ENCODE data around the gene RAI1.

RAI1 gene

DNA sequence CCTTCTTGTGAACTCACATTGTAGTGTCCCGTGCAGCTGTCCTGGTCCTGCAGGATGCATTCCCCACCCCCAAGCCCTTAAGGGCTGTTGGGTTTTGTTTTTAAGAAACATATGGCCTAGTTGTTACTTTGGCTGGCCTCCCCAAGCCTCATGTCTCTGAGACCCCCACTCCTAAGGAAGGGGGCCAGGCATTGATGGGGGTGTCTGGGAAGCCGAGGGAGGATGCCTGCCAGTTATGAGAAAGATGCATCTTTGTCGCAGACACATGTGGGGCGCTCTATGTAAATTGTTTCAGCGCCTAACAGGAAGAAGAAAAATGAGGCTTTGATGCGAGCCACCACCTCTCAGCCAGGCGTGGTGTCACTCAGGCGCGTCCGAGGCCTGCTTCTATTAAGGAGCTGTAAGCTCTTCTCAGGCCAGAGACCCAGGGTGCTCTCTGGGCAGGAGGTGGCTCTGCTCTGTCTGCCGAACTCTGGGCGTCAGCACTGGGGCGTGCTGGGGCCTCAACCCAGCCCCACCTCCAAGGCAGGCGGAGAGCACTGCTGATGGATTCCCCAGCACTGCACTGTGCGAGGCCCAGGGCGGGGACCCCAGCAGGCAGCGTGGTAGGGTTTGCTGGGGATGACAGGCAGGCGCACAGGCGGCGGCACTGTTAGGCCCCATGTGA is 85.0 kb downstream of the RAI1 start:
- peak; percentile 34 for DNase-seq (ENCODE audit: low spot score)

DNA sequence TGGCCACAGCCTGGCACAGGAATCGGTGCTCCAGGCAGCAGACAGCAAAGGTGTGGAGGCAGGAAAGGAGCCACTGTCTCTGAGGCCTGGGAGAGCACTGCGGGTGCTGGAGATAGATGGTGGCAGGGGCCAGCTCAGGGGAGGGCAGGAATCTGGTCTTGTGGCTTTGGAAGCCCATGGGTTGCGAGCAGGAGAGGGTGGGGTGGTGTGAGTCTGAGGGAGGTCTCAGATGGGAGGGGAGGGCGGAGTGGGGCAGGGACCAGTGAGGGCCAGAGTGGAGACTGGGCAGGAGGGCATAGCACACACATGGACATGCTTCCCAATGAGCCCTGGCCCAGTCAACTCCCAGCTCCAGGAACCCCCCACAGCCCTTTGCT is 85.5 kb downstream of the RAI1 start:
- no peak for DNase-seq (ENCODE audit: low spot score)

DNA sequence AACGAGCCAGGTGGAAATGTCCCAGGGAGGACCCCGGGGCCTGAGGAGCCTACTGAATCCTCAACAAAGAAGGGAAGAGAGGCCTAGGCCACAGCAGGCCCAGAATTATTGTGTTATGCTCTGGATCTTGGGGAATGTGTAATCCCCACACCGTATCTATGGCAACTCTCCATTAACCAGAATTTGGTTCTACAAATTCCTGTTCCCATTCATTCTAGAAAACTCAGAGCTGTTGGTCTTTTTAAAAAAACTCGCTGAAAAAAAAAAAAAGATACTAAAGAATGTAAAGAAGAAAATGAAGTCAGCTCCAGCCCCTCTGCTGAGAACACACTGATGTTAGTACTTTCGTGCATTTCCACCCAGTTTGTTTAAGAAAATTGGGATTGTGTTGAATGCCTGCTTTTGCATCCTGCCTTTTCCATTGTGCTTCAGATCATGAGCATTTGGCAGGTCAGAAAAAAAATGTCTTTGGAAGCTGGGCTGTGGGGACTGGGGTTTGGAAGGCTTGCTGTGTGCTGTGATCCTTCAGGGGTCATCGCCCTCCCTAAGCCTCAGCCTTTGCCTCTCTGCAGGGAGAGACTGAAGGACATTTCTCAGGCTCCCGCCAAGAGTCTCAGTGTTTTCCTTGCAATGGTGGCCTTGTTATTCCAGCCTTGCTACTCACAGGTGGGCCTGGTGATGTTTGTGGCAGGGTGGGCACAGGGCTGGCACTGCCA is 86.1 kb downstream of the RAI1 start:
- no peak for DNase-seq (ENCODE audit: low spot score)

DNA sequence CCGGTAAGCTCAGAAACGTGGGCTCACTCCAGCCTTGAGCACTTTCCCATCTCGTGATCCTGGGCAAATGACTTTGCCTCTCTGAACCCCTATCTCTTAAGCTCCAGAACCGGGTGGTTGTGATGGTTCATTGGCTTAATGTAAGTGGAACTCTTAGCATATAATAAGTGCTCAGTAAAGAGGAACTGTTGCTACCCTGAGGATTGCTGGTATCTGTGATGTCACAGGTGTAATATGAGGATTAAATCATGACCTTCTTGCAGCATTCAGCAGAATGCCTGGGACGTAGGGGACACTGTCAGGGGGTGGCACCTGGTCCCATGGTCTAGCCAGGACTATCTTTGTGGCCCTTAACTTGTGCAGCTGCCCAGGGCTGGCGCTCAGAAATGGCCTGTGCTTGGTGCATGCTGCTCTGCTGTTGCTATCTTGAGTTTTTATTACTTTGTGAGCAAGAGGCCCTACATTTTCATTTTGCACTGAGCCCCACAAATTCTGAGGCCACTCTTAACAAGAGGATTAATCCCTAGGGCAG is 86.7 kb downstream of the RAI1 start:
- no peak for DNase-seq (ENCODE audit: low spot score)

DNA sequence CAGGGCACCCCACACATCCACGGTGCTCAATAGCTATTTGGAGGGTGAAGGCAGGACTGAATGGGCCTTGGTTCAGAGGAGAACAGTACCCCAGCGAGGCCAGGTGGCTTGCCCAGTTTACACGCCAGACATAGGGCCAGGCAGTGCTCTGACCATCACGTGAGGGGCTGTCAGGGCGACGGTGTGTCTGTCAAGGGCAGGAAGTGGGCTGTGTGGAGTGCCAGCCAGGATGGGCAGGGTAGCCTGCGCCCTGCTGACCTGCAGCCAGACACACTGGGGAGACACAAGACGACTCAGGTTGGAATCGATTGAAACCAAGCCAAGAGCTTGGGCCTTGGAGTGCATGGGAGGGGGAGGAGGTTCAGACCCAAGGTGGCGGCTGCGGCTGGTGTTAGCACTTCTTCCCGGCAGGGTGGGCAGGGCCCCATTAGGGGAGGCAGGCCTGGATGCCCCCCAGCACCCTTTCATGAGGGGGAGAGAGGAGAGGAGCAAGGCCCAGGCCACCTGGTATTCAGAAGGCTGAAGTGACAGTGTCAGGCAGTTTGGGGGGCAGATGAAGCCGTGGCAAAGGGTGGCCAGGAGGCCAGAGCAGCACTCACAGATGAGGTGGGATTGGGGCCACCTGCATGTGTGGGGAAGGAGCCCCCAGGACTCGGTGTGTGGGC is 87.3 kb downstream of the RAI1 start:
- no peak for DNase-seq (ENCODE audit: low spot score)

DNA sequence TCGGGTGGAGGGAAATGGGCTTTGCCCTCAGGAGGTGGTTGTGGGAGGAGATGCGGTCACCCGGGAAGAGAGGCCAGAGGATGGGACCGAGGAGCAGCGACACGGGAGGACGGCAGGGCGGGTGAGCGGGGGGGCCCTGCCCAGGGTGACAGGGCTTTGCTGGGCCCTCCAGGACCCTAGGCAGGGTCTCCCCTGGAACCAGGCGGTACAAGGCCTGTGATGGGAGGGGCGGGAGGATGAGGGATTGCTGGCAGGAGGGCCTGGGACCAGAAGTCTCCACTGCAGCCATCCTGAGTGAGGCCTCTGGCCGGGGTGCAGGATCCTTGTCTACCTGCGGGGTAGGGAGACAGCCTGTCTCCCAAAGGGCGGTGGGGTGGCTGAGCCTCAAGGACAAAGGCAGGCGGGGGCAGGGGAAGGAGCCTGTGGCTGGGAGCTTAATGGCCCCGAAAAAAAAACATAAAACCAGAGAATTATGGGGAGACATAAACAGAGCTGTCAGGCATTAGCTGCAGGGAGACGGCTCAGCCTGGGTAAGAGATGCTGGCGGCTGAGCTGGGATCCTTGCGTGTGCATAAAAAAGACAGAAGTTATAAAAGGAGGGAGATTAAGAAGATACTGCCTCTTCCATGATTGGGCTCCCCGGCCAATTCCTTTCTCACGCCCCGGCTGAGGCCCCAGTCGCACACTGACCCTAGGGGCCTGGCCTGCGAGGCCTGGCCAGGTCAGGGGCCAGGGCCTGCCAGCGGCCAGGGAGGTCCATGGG is 88.8 kb downstream of the RAI1 start:
- DNase-seq (ENCODE audit: low spot score) = no peak

DNA sequence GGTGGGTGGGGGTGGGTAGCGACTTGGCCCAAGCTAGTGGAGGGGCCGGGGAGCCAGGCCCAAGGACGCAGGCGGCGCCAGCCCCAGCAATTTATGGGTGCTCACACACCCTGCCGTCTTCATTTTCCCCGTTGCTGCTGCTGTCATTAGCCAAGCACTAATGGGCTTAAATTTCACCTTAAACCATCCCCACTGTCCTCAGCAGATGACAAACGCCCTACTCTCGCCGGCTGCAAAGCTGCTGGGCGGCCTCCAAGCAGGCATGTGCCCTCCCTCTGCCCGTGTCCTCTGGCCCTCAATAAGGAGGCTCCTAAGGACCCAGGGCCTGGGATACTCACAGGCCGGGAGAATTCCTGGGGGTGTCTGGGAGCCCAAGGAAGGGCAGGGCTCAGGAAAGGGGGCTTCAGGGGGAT is 89.4 kb downstream of the RAI1 start:
- DNase-seq (ENCODE audit: low spot score) = no peak

DNA sequence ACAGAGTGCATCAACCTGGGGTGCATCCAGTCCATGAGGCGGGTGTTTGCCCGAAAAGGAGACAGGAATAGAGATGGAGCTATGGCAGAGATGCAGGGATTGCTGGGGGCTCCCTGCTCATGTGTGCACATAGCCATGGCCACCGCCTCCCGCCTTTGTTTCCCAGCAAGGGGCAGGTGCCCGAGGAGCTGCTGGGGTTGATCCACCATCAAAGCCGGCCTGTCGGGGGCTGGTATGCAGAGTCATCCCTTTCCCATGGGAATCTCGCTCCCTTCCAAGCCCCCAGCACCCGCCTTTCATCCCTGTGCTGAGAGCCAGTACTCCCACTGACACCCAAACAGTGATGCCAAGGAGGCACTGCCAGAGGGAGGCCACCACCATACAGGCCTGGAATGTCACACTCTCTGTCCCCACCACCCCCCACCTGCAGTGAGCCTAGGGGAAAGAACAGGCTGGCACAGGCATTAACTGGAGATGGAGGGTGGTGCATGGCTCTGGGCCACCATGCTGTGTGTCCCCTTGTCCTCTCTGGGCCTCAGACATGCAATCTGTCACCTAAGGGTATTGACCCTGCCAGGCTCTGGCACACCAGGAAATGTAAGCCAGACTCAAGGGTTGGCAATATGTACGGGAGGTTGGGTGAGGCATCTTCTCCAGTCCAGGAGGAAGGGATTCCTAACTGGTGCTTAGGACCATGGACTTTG is 90.4 kb downstream of the RAI1 start:
- DNase-seq (ENCODE audit: low spot score) = no peak

DNA sequence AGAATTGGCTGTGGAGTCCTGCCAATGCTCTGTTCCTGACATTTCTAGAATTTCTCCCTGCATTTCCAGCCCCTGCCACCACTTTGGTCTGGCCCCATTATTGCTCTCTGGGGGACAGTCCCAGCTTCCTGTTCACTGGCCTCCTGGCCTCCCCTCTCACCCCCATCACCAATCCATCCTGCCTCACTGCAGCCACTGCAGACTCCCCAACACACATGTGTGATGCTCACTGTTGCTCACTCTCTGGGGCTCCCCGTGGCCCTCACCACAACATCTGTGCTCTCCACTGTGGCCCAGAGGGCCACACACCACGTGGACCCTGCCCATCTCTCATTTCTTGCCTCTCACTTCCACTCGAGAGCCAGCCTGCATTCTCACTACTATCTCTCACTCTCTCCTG is 91.0 kb downstream of the RAI1 start:
- no peak for DNase-seq (ENCODE audit: low spot score)

DNA sequence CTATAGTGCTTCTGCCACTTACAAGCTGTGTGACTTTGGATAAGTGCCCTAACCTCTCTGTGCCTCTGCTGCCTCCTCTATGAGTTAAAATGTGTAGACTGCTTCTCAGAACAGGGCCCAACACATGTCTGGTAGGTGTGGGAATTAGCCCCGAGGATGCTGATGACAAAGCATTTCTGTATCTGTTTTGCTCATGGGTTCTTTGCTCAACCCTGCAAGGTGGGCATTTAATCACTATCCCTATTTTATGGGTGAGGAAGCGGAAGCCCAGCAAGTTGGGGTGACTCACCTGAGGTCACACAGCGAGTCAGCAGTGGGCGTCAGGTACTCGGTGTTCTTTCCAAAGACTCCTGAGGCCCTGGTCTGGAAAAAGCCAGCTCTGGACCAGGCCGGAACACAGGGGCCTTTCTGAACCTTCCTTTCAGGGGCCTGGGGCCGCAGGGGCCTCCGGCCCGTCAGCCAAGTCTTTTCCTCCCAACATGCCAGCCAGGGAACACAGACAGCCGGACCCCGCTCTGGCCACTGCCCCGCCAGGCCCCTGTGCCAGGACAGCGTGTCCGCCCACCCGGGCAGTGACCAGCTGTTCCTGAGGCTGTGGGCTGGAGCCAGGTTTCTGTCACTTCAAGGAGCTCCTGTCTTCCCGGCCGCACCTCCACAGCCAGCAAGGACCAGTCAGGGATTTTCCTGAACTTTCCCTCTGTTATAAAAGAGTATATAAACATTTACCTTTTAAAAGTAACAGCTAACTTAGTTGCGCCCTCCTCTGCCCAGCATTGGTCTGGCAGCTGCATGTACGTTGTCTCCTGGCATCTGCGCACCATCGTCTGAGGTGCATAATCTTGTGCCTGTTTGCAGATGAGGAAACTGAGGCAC is 93.0 kb downstream of the RAI1 start:
- no peak for DNase-seq (ENCODE audit: low spot score)

DNA sequence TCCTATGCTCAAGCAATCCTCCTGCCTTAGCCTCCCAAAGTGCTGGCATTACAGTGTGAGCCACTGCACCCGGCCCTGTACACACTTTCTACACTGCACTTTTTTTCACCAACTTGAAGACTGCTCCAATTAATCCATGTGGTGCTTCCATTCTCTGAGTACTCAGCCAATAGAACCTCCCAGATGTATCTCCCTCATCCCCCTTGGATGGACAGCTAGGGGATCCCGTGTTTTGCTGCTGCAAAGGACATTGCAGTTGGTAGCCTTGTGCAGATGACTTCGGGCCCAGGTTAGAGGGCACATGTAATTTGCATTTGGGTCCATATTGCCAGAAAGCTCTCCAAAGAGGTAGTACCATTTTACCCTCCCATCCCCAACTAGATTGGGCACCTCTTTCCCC is 95.6 kb downstream of the RAI1 start:
- DNase-seq (ENCODE audit: low spot score) = no peak

DNA sequence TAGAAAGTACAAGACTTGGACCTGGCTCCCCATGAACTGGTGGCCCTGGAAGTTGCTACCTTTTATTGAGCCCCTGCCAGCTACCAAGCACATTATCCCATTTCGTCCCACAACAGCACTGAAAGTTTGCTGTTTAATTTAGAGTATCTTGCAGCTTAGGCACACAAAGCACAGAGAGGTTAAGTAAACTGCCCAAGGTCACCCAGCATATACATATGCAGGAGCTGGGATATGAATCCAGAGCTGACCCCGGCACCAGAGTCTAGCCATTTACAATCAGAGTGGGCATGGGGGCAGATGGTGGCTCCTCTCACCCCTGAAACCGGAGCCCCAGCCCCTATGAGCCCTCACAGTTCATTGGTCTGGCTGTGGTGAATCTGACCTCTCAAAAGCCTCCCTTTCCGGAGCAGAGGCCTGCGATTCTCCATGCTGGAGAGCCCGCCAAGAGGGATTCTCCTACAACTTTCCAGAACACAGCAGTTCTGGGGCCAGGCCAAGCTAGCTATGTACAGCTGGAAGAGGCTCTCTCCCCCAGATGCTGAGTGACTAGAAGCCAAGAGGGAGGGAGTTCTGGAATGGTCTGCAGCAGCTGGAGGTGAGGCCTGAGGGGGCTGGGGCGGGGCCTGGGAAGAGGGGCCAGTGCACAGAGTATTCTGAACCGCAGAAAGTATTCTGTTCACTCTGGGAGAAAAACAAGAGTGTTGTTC is 97.2 kb downstream of the RAI1 start:
- DNase-seq (ENCODE audit: low spot score) = no peak

DNA sequence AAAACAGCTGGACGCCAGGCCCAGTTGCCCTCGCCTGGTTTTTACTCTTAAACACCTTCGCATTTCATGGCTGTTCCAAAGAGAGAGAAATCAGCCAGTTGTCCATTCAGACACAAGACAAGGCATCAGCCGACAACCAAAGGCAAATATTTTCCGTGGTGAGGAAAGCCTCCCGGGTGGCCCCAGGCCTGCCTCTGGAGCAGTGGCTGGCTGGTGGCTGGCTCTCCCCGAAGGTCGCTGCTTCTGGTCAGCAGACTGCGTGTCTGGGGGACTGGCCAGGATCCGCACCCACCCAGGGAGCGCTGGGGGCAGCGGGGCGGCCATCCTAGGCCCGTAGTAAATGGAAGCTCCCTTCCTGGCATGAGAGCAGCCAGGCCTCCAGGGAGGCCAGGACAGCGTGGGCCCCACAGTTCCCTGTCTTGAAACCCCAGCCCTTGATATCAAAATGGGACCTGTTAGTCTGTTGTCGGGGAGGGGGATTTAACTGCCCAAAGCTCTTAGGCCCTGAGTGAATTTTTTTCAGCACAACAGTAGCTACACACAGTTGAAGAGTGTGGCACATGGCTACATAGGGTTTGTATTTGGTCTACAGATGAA is 97.9 kb downstream of the RAI1 start:
- DNase-seq (ENCODE audit: low spot score) = no peak

DNA sequence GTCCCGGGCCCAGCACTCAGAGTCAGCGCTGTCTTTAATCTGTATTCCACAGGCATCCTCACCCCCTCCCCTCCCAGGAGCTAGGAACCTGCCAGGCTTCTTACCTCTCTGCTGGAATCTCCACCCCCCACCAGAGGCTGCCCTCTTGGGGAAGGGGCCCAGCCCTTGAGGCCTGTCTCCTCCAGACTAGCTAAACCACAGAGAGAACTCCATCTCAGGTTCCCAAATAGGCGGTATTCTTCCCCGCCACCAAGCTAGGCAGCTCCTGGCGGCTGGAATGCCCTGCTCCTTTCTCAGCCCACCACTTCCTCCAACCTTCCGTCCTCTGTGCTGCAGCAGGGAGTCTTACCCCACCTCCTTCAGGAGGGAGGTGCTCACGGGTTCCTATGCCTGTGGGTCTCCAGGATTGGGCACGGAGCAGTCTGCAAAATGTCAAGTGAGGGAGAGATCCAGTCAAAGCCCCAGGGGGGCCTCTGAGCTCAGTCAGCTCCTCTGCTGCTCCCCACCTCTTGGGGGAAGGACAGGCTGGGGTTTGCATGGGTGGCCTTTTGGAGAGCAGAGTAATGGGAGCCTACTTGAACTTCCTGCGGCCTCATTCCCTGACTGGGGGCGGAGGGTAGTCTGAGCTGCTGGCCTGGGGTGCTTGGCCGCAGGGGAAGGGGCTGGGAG is 99.8 kb downstream of the RAI1 start:
- DNase-seq (ENCODE audit: low spot score) = no peak

DNA sequence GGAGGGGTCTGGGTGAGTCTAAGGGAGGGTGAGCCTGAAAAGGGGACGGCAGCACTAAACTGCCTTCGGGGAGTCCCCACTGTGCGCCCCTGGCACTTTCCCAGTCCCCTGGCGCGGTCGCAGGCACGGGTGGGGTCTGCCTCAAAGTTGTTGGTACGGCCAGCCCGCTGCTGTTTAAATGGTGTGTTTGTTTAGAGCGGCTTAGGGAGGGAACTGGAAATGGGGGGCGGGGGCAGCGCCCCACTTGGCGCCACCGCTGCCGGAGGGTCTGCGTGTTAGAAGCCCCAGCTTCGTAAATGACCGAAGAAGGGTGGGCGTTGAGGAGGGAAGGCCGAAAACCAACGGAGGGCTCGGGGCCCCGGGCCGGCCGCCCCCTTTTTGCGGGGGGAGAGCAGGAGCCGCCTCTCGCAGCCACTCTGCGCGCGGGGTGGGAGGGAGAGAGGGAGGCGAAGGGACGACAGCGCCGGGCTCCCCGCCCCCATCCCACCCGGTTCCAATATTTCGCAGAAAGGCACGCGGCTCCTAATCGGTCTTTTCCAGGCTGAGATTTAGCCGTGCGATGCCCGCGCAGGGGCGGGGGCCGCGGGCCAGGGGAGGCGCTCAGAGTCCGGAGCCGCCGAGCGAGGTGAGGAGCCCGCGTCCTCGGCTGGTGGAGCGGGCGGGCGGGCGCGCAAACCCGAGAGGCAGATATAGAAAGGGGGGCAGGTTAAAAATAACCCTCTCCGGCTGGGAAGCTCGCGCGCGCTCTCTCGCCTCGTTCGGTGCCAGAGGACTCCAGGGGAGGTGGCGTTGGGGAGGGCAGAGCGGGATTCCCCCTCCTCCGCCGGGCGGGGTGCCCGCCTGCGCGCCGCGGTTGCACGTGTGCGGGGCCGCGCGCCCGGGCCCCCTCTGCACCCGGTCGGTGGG is 100.6 kb downstream of the RAI1 start:
- DNase-seq (ENCODE audit: low spot score) = no peak

DNA sequence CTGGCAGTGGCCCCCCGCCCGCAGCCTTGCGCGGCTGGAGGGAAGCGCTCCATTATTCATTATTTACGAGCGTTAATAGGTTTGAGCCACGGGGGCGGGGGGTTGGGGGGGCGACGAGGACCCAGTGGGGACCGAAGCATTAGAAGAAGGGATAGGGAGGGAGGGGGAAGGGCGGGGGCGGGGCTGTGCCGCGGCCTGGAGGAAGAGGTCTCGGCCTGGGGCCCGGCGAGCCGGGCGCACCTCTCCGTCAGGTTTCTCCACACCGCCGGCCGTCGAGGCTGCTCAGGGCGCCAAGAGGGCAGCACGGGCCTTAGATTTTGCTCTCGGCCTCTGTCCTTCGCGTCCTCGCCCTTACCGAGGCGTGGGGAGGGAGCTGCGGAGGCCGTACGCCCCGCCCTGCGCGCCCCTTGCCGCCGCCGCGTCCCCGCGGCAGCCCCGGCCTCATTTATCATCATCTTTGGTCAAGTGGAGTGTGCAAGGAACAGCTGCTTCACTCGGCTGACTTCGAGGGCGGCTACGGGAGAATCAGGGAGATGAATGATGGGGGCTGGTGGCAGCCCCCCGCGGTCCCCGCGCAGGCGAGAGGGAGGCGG is 101.4 kb downstream of the RAI1 start:
- no peak for DNase-seq (ENCODE audit: low spot score)

DNA sequence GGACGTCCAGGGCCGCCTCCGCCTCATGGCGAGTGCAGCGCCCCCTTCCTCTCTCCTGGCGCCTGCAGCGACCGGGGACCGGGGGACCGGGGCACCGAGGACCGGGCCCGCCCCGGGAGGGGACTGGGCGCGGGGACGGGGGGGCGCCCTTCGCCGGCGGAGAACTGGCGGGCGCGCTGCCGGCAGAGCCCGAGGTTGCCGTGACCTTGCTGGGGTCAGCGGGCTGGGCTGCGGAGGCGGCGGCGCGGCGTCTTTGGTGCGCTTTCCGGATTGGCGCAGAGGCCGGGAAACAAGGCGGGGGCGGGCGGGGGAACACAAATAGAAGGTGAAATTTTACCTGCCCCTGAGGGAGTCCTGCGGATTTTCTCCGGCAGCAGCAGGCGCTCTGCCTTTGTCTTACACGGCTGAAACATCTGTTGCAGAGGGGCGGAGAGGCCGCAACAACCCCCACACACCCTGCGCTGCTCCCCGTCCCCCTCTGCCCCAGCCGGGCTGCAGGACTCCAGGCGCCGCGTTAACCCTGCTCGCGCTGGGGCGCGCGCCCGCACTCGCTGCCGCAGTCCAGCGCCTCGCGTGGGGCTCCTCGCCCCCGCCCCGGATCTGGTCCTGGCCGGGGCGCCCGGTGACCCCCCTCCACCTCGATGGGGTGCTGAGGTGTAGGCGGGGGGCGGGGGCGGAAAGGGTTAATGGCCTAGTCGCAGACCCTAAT is 102.0 kb downstream of the RAI1 start:
- no peak for DNase-seq (ENCODE audit: low spot score)
